Neural progenitor cell (in vitro differentiated cells): ENCODE measurements around the gene HOXD3. TPM values are rescaled to one million over a fixed set of nuclear protein-coding genes. Genes with fewer than 3 reads are reported as not detected.
A peak's percentile ranks its signal among the peaks of the same experiment; 100 is the strongest.

Experiments used
- DNase-seq: peaks from one replicate; pipeline ENCODE4 v3.0.0-alpha.2; 2016; ENCODE audit warnings: low spot score
- H2AFZ ChIP-seq: fragments of 200-600 bp; sonication (generic); replicated peaks from 2 replicates; pipeline ENCODE4 v1.6.1; 2016; ENCODE audit warnings: antibody characterized with exemption
- H3F3A ChIP-seq: fragments of 200-600 bp; sonication (generic); 2 replicates; pipeline ENCODE4 v1.6.1; 2016; ENCODE audit warnings: antibody characterized with exemption, low read depth
- H3K27ac ChIP-seq: fragments of 200-600 bp; sonication (generic); 2 replicates; pipeline ENCODE4 v1.5.1; 2016; ENCODE audit warnings: mild to moderate bottlenecking
- H3K27me3 ChIP-seq: fragments of 200-600 bp; sonication (generic); 2 replicates; pipeline ENCODE4 v1.6.1; 2016; ENCODE audit warnings: mild to moderate bottlenecking, moderate library complexity
- H3K36me3 ChIP-seq: fragments of 200-600 bp; sonication (generic); 2 replicates; pipeline ENCODE4 v1.5.1; 2016
- H3K4me1 ChIP-seq: fragments of 200-600 bp; sonication (generic); 2 replicates; pipeline ENCODE4 v1.6.1; 2016; ENCODE audit warnings: mixed run types
- H3K4me2 ChIP-seq: fragments of 200-600 bp; sonication (generic); 2 replicates; pipeline ENCODE4 v1.6.1; 2016
- H3K4me3 ChIP-seq: fragments of 200-600 bp; sonication (generic); 2 replicates; pipeline ENCODE4 v1.5.1; 2016
- H3K79me2 ChIP-seq: fragments of 200-600 bp; sonication (generic); 2 replicates; pipeline ENCODE4 v1.6.1; 2016; ENCODE audit warnings: low read depth
- H3K9ac ChIP-seq: fragments of 200-600 bp; sonication (generic); 2 replicates; pipeline ENCODE4 v1.6.1; 2016
- H3K9me3 ChIP-seq: fragments of 200-600 bp; sonication (generic); 2 replicates; pipeline ENCODE4 v1.5.1; 2016; ENCODE audit warnings: low read depth
- H4K20me1 ChIP-seq: fragments of 200-600 bp; sonication (generic); 2 replicates; pipeline ENCODE4 v1.6.1; 2016; ENCODE audit warnings: low read depth
- H3K27ac Mint-ChIP-seq: 3 replicates; pipeline ENCODE4 v1.8.0; 2021; ENCODE audit warnings: mixed read lengths
- H3K27me3 Mint-ChIP-seq: 2 replicates; pipeline ENCODE4 v1.8.0; 2022; ENCODE audit warnings: low read depth, mild to moderate bottlenecking, inconsistent platforms, moderate library complexity, mixed read lengths; ENCODE audit not compliant: insufficient read depth
- H3K36me3 Mint-ChIP-seq: 3 replicates; pipeline ENCODE4 v1.8.0; 2021; ENCODE audit warnings: mixed read lengths
- H3K4me1 Mint-ChIP-seq: 3 replicates; pipeline ENCODE4 v1.8.0; 2021; ENCODE audit warnings: mixed read lengths
- H3K4me3 Mint-ChIP-seq: 3 replicates; pipeline ENCODE4 v1.8.0; 2021; ENCODE audit warnings: mild to moderate bottlenecking, moderate library complexity, mixed read lengths
- H3K9me3 Mint-ChIP-seq: 3 replicates; pipeline ENCODE4 v1.8.0; 2020; ENCODE audit warnings: mixed read lengths
- EZH2 ChIP-seq: fragments of 200-600 bp; sonication (generic); IDR thresholded peaks from 2 replicates; pipeline ENCODE4 v1.6.1; 2017; ENCODE audit warnings: antibody characterized with exemption, mild to moderate bottlenecking, moderate library complexity
- EZH2phosphoT487 ChIP-seq: fragments of 200-600 bp; sonication (generic); IDR thresholded peaks from 2 replicates; pipeline ENCODE4 v1.6.1; 2017; ENCODE audit warnings: antibody characterized with exemption
- total RNA-seq: library from RNA; depleted of rRNA; stranded (reverse); fragments of >200 nt; gene quantifications from 2 replicates; pipeline ENCODE4 v1.2.3, GENCODE V29; 2015; ENCODE audit warnings: low replicate concordance
- TF ChIP-seq, protein P1 (sequence below): fragments of 200-600 bp; sonication (generic); IDR thresholded peaks from 2 replicates; pipeline ENCODE4 v1.5.1; 2017; ENCODE audit warnings: antibody characterized with exemption, mild to moderate bottlenecking

HOXD3 gene
- total RNA-seq, 1 donor from 2014 or later: not detected

- no peaks in the 10 kb centered on the region for H3K79me2 ChIP-seq
- H3K4me2 ChIP-seq: no peak overlapping the region
- H3K36me3 ChIP-seq: no peaks in the 10 kb centered on the region
- H2AFZ ChIP-seq: no peak overlapping the region
- H4K20me1 ChIP-seq: peaks cover 90% of the 10 kb centered on the region
- peaks cover 100% of the 10 kb centered on the region for H3K27me3 ChIP-seq
- peaks cover 3% of the 10 kb centered on the region for H3K4me1 ChIP-seq
- no peaks in the 10 kb centered on the region for H3K9me3 ChIP-seq
- TF ChIP-seq EZH2phosphoT487: peak; percentile 67
- TF ChIP-seq EZH2: peak; percentile 91
- TF ChIP-seq, protein P1, sequence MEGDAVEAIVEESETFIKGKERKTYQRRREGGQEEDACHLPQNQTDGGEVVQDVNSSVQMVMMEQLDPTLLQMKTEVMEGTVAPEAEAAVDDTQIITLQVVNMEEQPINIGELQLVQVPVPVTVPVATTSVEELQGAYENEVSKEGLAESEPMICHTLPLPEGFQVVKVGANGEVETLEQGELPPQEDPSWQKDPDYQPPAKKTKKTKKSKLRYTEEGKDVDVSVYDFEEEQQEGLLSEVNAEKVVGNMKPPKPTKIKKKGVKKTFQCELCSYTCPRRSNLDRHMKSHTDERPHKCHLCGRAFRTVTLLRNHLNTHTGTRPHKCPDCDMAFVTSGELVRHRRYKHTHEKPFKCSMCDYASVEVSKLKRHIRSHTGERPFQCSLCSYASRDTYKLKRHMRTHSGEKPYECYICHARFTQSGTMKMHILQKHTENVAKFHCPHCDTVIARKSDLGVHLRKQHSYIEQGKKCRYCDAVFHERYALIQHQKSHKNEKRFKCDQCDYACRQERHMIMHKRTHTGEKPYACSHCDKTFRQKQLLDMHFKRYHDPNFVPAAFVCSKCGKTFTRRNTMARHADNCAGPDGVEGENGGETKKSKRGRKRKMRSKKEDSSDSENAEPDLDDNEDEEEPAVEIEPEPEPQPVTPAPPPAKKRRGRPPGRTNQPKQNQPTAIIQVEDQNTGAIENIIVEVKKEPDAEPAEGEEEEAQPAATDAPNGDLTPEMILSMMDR: no peak
- peaks cover 12% of the 10 kb centered on the region for H3K4me1 Mint-ChIP-seq
- H3K9me3 Mint-ChIP-seq: peaks cover 9% of the 10 kb centered on the region
- peaks cover 3% of the 10 kb centered on the region for H3F3A ChIP-seq
- H3K27ac Mint-ChIP-seq: no peak overlapping the region
- peaks cover 88% of the 10 kb centered on the region for H3K27me3 Mint-ChIP-seq
- no peak overlapping the region for H3K4me3 Mint-ChIP-seq
- H3K4me3 ChIP-seq: no peak overlapping the region
- H3K27ac ChIP-seq: no peak overlapping the region
- no peaks in the 10 kb centered on the region for H3K36me3 Mint-ChIP-seq
- DNase-seq: peak; percentile 47
- no peak overlapping the region for H3K9ac ChIP-seq
Observed at GRCh38 chr2:176132205-176133171, 24.6 kb upstream of the HOXD3 start.

DNA sequence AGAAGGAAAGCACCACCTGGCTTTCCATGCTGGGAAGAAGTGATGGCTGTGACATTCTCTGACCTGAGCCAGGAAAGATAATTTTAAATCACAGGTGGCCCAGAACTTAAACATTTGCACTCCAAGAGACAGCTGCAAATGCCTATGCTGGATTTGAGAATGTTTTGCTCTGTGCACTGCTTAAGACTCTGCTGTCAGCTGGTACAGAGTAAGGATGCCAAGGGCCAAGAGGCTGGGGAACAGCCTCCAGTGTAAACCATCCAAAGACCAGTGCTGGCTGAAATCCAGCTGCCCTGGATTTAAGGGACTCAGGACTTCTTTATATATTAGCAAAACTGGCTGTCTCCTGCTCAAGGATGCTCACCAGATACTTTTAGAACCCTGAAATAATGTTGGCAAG, 23.7 kb upstream of the HOXD3 start:
- H3K4me1 Mint-ChIP-seq: peaks cover 8% of the 10 kb centered on the region
- no peak overlapping the region for H2AFZ ChIP-seq
- no peak overlapping the region for H3K4me3 ChIP-seq
- H3K27me3 ChIP-seq: peaks cover 100% of the 10 kb centered on the region
- H3K4me1 ChIP-seq: peaks cover 3% of the 10 kb centered on the region
- H3K9me3 ChIP-seq: no peaks in the 10 kb centered on the region
- H3K9me3 Mint-ChIP-seq: peaks cover 15% of the 10 kb centered on the region
- H3K27ac ChIP-seq: no peak overlapping the region
- peaks cover 90% of the 10 kb centered on the region for H4K20me1 ChIP-seq
- H3K79me2 ChIP-seq: no peaks in the 10 kb centered on the region
- no peak overlapping the region for H3K4me3 Mint-ChIP-seq
- no peak overlapping the region for H3K27ac Mint-ChIP-seq
- no peak for TF ChIP-seq EZH2phosphoT487
- TF ChIP-seq, protein P1: no peak
- no peak for TF ChIP-seq EZH2
- H3K36me3 Mint-ChIP-seq: no peaks in the 10 kb centered on the region
- DNase-seq: no peak
- H3K27me3 Mint-ChIP-seq: peaks cover 88% of the 10 kb centered on the region
- no peaks in the 10 kb centered on the region for H3F3A ChIP-seq
- H3K9ac ChIP-seq: no peak overlapping the region
- H3K36me3 ChIP-seq: no peaks in the 10 kb centered on the region
- H3K4me2 ChIP-seq: no peak overlapping the region

- peaks cover 100% of the 10 kb centered on the region for H3K27me3 ChIP-seq
- no peak overlapping the region for H3K4me3 ChIP-seq
- Mint-ChIP-seq H3K4me1 (peaks cover 2% of the 10 kb centered on the region), H3K4me3 (no peak overlapping the region), H3K27me3 (peaks cover 88% of the 10 kb centered on the region), H3K9me3 (peaks cover 16% of the 10 kb centered on the region), H3K36me3 (no peaks in the 10 kb centered on the region), H3K27ac (no peak overlapping the region)
- DNase-seq: no peak
- no peak overlapping the region for H2AFZ ChIP-seq
- H3K9ac ChIP-seq: no peak overlapping the region
- H3F3A ChIP-seq: no peaks in the 10 kb centered on the region
- H3K27ac ChIP-seq: no peak overlapping the region
- H3K4me2 ChIP-seq: no peak overlapping the region
- TF ChIP-seq, protein P1: no peak
- peak; percentile 11 for TF ChIP-seq EZH2phosphoT487
- peaks cover 3% of the 10 kb centered on the region for H3K4me1 ChIP-seq
- peaks cover 83% of the 10 kb centered on the region for H4K20me1 ChIP-seq
- no peaks in the 10 kb centered on the region for H3K36me3 ChIP-seq
- no peaks in the 10 kb centered on the region for H3K9me3 ChIP-seq
- H3K79me2 ChIP-seq: no peaks in the 10 kb centered on the region
Observed at GRCh38 chr2:176134035-176134434, 23.1 kb upstream of the HOXD3 start.
